HepG2 (cell line): Measurements from ENCODE around the gene SUCLG2. TPM values are rescaled to one million over a fixed set of nuclear protein-coding genes. Genes with fewer than 3 reads are reported as not detected.

Experiments used
- ARNTL ChIP-seq: sonication (generic); formaldehyde crosslinking; IDR thresholded peaks from 2 replicates; pipeline ENCODE4 v1.4.0; 2020; ENCODE audit warnings: mild to moderate bottlenecking, missing genetic modification reagents
- ETV6 ChIP-seq: sonication (generic); formaldehyde crosslinking; conservative IDR thresholded peaks from 2 replicates; pipeline ENCODE4 v1.4.0; 2020; ENCODE audit warnings: missing genetic modification reagents
- HHEX ChIP-seq: IDR thresholded peaks from 2 replicates; pipeline ENCODE4 v1.6.1; 2016; ENCODE audit warnings: control low read depth
- JARID2 ChIP-seq: sonication (generic); formaldehyde crosslinking; IDR thresholded peaks from 2 replicates; pipeline ENCODE4 v1.8.1; 2023; ENCODE audit warnings: missing genetic modification reagents, inconsistent platforms; ENCODE audit not compliant: insufficient replicate concordance
- JUN ChIP-seq: sonication (generic); formaldehyde crosslinking; IDR thresholded peaks from 2 replicates; pipeline ENCODE4 v1.4.0; 2020; ENCODE audit warnings: mild to moderate bottlenecking, missing genetic modification reagents
- KLF16 ChIP-seq, 2 experiments: sonication (generic) in 1 of 2; formaldehyde crosslinking in 1 of 2; IDR thresholded peaks; 2 replicates each; pipeline versions ENCODE4 v1.6.1 to v1.8.0; 2016 to 2023; ENCODE audit warnings: missing genetic modification reagents in 2 of 2, missing compliant biosample characterization in 1 of 2
- KMT2B ChIP-seq: IDR thresholded peaks from 2 replicates; pipeline ENCODE4 v1.6.1; 2016; ENCODE audit warnings: missing genetic modification reagents, missing compliant biosample characterization
- PBX2 ChIP-seq: IDR thresholded peaks from 2 replicates; pipeline ENCODE4 v1.6.1; 2016; ENCODE audit warnings: control low read depth
- PHF20 ChIP-seq: sonication (generic); formaldehyde crosslinking; IDR thresholded peaks from 2 replicates; pipeline ENCODE4 v1.5.0; 2020; ENCODE audit warnings: mild to moderate bottlenecking, missing genetic modification reagents
- PITX1 ChIP-seq: sonication (generic); formaldehyde crosslinking; IDR thresholded peaks from 2 replicates; pipeline ENCODE4 v1.5.1; 2020; ENCODE audit warnings: mild to moderate bottlenecking, missing genetic modification reagents
- POGZ ChIP-seq: sonication (generic); formaldehyde crosslinking; IDR thresholded peaks from 2 replicates; pipeline ENCODE4 v1.4.0; 2020; ENCODE audit warnings: mild to moderate bottlenecking, missing genetic modification reagents
- RNF2 ChIP-seq: fragments of 450-650 bp; conservative IDR thresholded peaks from 2 replicates; pipeline ENCODE4 v1.6.1; 2016; ENCODE audit warnings: low read depth
- SMAD9 ChIP-seq: sonication (generic); formaldehyde crosslinking; IDR thresholded peaks from 2 replicates; pipeline ENCODE4 v1.5.1; 2020; ENCODE audit warnings: mild to moderate bottlenecking, missing genetic modification reagents
- TBP ChIP-seq: sonication (generic); formaldehyde crosslinking; IDR thresholded peaks from 2 replicates; pipeline ENCODE4 v1.5.0; 2020; ENCODE audit warnings: missing genetic modification reagents
- TEAD2 ChIP-seq: sonication (generic); formaldehyde crosslinking; IDR thresholded peaks from 2 replicates; pipeline ENCODE4 v1.9.0; 2021; ENCODE audit warnings: missing genetic modification reagents
- ZFP36L2 ChIP-seq: sonication (generic); formaldehyde crosslinking; IDR thresholded peaks from 2 replicates; pipeline ENCODE4 v1.4.0; 2020; ENCODE audit warnings: missing genetic modification reagents
- ZNF234 ChIP-seq: sonication (generic); formaldehyde crosslinking; conservative IDR thresholded peaks from 2 replicates; pipeline ENCODE4 v1.5.1; 2020; ENCODE audit warnings: mild to moderate bottlenecking, missing genetic modification reagents
- ZNF260 ChIP-seq: sonication (generic); formaldehyde crosslinking; IDR thresholded peaks from 2 replicates; pipeline ENCODE4 v1.4.0; 2020; ENCODE audit warnings: missing genetic modification reagents, low read depth, mild to moderate bottlenecking, borderline replicate concordance
- ZNF292 ChIP-seq: sonication (generic); formaldehyde crosslinking; IDR thresholded peaks from 2 replicates; pipeline ENCODE4 v1.8.1; 2022; ENCODE audit warnings: mild to moderate bottlenecking, low read depth, missing genetic modification reagents, borderline replicate concordance
- ZNF383 ChIP-seq: sonication (generic); formaldehyde crosslinking; IDR thresholded peaks from 2 replicates; pipeline ENCODE4 v1.4.0; 2020; ENCODE audit warnings: missing genetic modification reagents, mild to moderate bottlenecking, borderline replicate concordance
- ZNF484 ChIP-seq: sonication (generic); formaldehyde crosslinking; IDR thresholded peaks from 2 replicates; pipeline ENCODE4 v1.5.1; 2020; ENCODE audit warnings: mild to moderate bottlenecking, low read depth, missing genetic modification reagents, borderline replicate concordance
- ZNF513 ChIP-seq: sonication (generic); formaldehyde crosslinking; conservative IDR thresholded peaks from 2 replicates; pipeline ENCODE4 v1.5.0; 2020; ENCODE audit warnings: missing genetic modification reagents
- ZNF720 ChIP-seq: sonication (generic); formaldehyde crosslinking; IDR thresholded peaks from 2 replicates; pipeline ENCODE4 v1.4.0; 2020; ENCODE audit warnings: missing genetic modification reagents
- ZNF761 ChIP-seq: sonication (generic); formaldehyde crosslinking; conservative IDR thresholded peaks from 2 replicates; pipeline ENCODE4 v1.4.0; 2020; ENCODE audit warnings: mild to moderate bottlenecking, missing genetic modification reagents
- polyA plus RNA-seq, 8 experiments: library from polyadenylated mRNA; depleted of rRNA in 3 of 8; stranded (reverse) in 7 of 8; unstranded in 1 of 8; fragments of >200 nt; fragmentation: Illumina TruSeq in 4 of 8; extraction: Trizol in 4 of 8; gene quantifications; 2 replicates each; pipeline versions ENCODE4 v1.2.1 to v1.2.3, GENCODE V29; 2011 to 2016; ENCODE audit warnings: low read depth in 4 of 8, missing spikeins in 1 of 8, mixed read lengths in 1 of 8; ENCODE audit not compliant: insufficient read depth in 1 of 8
- total RNA-seq, 5 experiments: library from RNA; depleted of rRNA; stranded (reverse); fragments of >200 nt; fragmentation: Illumina TruSeq; extraction: Trizol; gene quantifications; 2 replicates each; pipeline ENCODE4 v1.2.3, GENCODE V29; 2016; ENCODE audit warnings: low read depth in 1 of 5
- TF ChIP-seq, protein P1 (sequence below): sonication (generic); formaldehyde crosslinking; IDR thresholded peaks from 2 replicates; pipeline ENCODE4 v1.4.0; 2020; ENCODE audit warnings: mild to moderate bottlenecking, missing genetic modification reagents
- TF ChIP-seq, protein P2 (sequence below): sonication (generic); formaldehyde crosslinking; IDR thresholded peaks from 2 replicates; pipeline ENCODE4 v1.8.1; 2023; ENCODE audit warnings: mild to moderate bottlenecking, missing genetic modification reagents

Gene SUCLG2
- total and polyA plus RNA-seq, 2 of the 13 experiments (the other 11 are each of a cell fraction or from before 2014, with no cell fraction given), result 21.4 to 64.9 TPM

DNA sequence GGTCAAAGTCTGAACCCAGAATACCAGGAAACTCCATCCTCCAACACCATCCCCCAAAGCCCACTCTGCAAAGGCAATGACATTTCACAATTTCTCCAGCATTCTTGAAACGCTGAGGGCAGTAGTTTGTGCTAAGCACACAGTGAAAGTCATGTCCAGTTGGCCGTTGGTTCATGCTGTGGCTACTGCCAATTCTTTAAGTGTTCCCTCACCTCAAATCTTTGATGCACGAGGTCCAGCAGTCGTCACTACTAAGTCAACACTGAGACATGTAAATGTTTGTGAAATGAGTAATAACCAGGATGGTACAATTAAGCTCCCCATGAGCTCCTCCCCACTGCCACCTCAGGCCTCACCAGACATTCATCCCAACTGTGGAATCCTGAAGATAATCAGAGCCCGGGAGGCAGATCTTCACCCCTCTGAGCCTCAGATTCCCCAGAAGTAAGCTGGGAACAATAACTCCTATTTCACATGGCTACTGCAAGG is 7.0 kb downstream of the SUCLG2 start (continued):
- TF ChIP-seq, protein P1, sequence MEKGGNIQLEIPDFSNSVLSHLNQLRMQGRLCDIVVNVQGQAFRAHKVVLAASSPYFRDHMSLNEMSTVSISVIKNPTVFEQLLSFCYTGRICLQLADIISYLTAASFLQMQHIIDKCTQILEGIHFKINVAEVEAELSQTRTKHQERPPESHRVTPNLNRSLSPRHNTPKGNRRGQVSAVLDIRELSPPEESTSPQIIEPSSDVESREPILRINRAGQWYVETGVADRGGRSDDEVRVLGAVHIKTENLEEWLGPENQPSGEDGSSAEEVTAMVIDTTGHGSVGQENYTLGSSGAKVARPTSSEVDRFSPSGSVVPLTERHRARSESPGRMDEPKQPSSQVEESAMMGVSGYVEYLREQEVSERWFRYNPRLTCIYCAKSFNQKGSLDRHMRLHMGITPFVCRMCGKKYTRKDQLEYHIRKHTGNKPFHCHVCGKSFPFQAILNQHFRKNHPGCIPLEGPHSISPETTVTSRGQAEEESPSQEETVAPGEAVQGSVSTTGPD (CRISPR knock-in tag), result peak; percentile 68; the same call in 1 of the 2 replicates
- TF ChIP-seq JUN (peak; percentile 87), SMAD9 (no peak), TEAD2 (CRISPR knock-in tag) (no peak), ZNF234 (no peak), ZNF513 (no peak), PHF20 (CRISPR knock-in tag) (no peak), HHEX (0 out of 2 replicates have a peak, but pooled peaks have one; percentile 40), ZNF260 (no peak), KLF16 (CRISPR knock-in tag; IDR thresholded peaks at IDR 0.05) (peak in 1 of 2 experiments; percentile 60; a peak in 2 of 4 replicates), JARID2 (CRISPR knock-in tag) (no peak), ZNF720 (CRISPR knock-in tag) (no peak), ARNTL (CRISPR knock-in tag) (no peak), TBP (CRISPR knock-in tag) (no peak), ETV6 (CRISPR knock-in tag) (0 out of 2 replicates have a peak, but pooled peaks have one; percentile 28), POGZ (CRISPR knock-in tag) (peak; percentile 87), ZFP36L2 (no peak), ZNF292 (CRISPR knock-in tag) (peak; percentile 93), ZNF383 (CRISPR knock-in tag) (no peak), PITX1 (peak; percentile 76), ZNF484 (CRISPR knock-in tag) (no peak), PBX2 (0 out of 2 replicates have a peak, but pooled peaks have one; percentile 32), KMT2B (CRISPR knock-in tag) (0 out of 2 replicates have a peak, but pooled peaks have one; percentile 34), RNF2 (no peak), ZNF761 (CRISPR knock-in tag) (no peak)
- TF ChIP-seq, protein P2, sequence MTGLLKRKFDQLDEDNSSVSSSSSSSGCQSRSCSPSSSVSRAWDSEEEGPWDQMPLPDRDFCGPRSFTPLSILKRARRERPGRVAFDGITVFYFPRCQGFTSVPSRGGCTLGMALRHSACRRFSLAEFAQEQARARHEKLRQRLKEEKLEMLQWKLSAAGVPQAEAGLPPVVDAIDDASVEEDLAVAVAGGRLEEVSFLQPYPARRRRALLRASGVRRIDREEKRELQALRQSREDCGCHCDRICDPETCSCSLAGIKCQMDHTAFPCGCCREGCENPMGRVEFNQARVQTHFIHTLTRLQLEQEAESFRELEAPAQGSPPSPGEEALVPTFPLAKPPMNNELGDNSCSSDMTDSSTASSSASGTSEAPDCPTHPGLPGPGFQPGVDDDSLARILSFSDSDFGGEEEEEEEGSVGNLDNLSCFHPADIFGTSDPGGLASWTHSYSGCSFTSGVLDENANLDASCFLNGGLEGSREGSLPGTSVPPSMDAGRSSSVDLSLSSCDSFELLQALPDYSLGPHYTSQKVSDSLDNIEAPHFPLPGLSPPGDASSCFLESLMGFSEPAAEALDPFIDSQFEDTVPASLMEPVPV (CRISPR knock-in tag), result no peak
